Keratinocyte (primary cell): ENCODE results near the gene ZNF747.

Experiments used
- CTCF ChIP-seq, 3 experiments: IDR thresholded peaks in 1 of 3; conservative IDR thresholded peaks in 1 of 3; optimal IDR thresholded peaks in 1 of 3; 2 replicates in 2 of 3; 3 replicates in 1 of 3; pipeline versions ENCODE3 to v1.5.1; 2011; ENCODE audit warnings: low read length in 3 of 3, mild to moderate bottlenecking in 3 of 3, moderate library complexity in 2 of 3, control low read depth in 1 of 3, inconsistent platforms in 1 of 3; ENCODE audit not compliant: insufficient read depth in 2 of 3; ENCODE audit errors: extremely low read depth in 1 of 3
- EZH2 ChIP-seq: IDR thresholded peaks from one replicate; pipeline ENCODE4 v1.6.1; 2012; ENCODE audit warnings: inconsistent platforms, mild to moderate bottlenecking, low read length, moderate library complexity

- TF ChIP-seq CTCF (optimal IDR thresholded peaks at IDR 0.05 in 1 of 3, IDR thresholded peaks at IDR 0.05 in 1 of 3, conservative IDR thresholded peaks at IDR 0.05 in 1 of 3; ENCODE audit: extremely low read depth in 1 of 3, insufficient read depth in 2 of 3, low read length in 3 of 3) (no peak), EZH2 (no peak)
Measured at GRCh38 chr16:30533748-30534367, 800 bp downstream of the ZNF747 start.
